Gastroesophageal sphincter (tissue), 3 donors: ENCODE data around the gene DCC.

Source experiments
- CTCF ChIP-seq, 4 experiments: fragments of 200-600 bp in 2 of 4; fragments of 450-650 bp in 2 of 4; sonication (generic) in 1 of 4; IDR thresholded peaks; one replicate each; pipeline ENCODE4 v1.5.1; 2017 to 2019; ENCODE audit warnings: antibody characterized with exemption in 4 of 4, mild to moderate bottlenecking in 2 of 4, moderate library complexity in 2 of 4
- EP300 ChIP-seq: sonication (generic); formaldehyde crosslinking; IDR thresholded peaks from one replicate; pipeline ENCODE4 v1.6.1; 2017; ENCODE audit warnings: antibody characterized with exemption, mild to moderate bottlenecking
- POLR2A ChIP-seq, 2 donors: fragments of 450-650 bp; IDR thresholded peaks; one replicate each; pipeline ENCODE4 v1.6.1; 2017; ENCODE audit warnings: antibody characterized with exemption in 2 of 2, mild to moderate bottlenecking in 2 of 2, moderate library complexity in 1 of 2

- TF ChIP-seq POLR2A (IDR thresholded peaks at IDR 0.05) = no peak
- no peak for TF ChIP-seq CTCF (IDR thresholded peaks at IDR 0.05)
- TF ChIP-seq EP300 = no peak
Measured at GRCh38 chr18:53541924-53542323, 1201.9 kb downstream of the DCC start.
